Left ventricle myocardium inferior (tissue), 1 donor: Measurements from ENCODE around the gene MINDY4B. TPM values are rescaled to one million over a fixed set of nuclear protein-coding genes. Genes with fewer than 3 reads are reported as not detected.

Experiments
- DNase-seq: peaks from one replicate; pipeline ENCODE4 v3.0.0-alpha.2; 2020
- H3K27ac ChIP-seq: fragments of 200-600 bp; replicated peaks from 2 replicates; pipeline ENCODE4 v1.8.0; 2021
- H3K27me3 ChIP-seq: fragments of 200-600 bp; 2 replicates; pipeline ENCODE4 v1.8.0; 2021; ENCODE audit warnings: low read depth
- H3K36me3 ChIP-seq: fragments of 200-600 bp; 2 replicates; pipeline ENCODE4 v1.8.0; 2021
- H3K4me1 ChIP-seq: fragments of 200-600 bp; 2 replicates; pipeline ENCODE4 v1.8.0; 2021
- H3K4me3 ChIP-seq: fragments of 200-600 bp; 2 replicates; pipeline ENCODE4 v1.8.0; 2021; ENCODE audit warnings: mild to moderate bottlenecking, moderate library complexity
- H3K9me3 ChIP-seq: fragments of 200-600 bp; replicated peaks from 2 replicates; pipeline ENCODE4 v1.8.0; 2021
- CTCF ChIP-seq: fragments of 200-600 bp; IDR thresholded peaks from 2 replicates; pipeline ENCODE4 v1.8.0; 2021; ENCODE audit warnings: antibody characterized with exemption, mild to moderate bottlenecking, borderline replicate concordance
- intact Hi-C: fragments of 100-400 bp; cut with micrococcal nuclease; formaldehyde crosslinking; loops from one replicate; pipeline ENCODE4 v1.11.0; 2022
- total RNA-seq: library from RNA; stranded (reverse); fragmentation: NEBNext Ultra II Directional; extraction: Animal tissue kit (Norgen Biotek cat#: 25700); gene quantifications from one replicate; pipeline ENCODE4 v1.2.1, GENCODE V29; 2021
- donor health status: DM: no; HTN: yes; CAD: no; lungs with severe emphysema.

MINDY4B gene
- total RNA-seq, 1 donor from 2014 or later, result 0.22 TPM

GRCh38 chr3:150890831-150891230 lies 14.4 kb downstream of the MINDY4B start:
- H3K36me3 ChIP-seq, result no peaks in the 10 kb centered on the region
- intact Hi-C loops, result no loop called here
- DNase-seq, result no peak
- H3K4me1 ChIP-seq, result no peaks in the 10 kb centered on the region
- no peaks in the 10 kb centered on the region for H3K27me3 ChIP-seq
- no peak overlapping the region for H3K4me3 ChIP-seq
- TF ChIP-seq CTCF, result no peak
- H3K9me3 ChIP-seq, result peaks cover 13% of the 10 kb centered on the region
- no peak overlapping the region for H3K27ac ChIP-seq

GRCh38 chr3:150890295-150890694 lies 14.9 kb downstream of the MINDY4B start:
- no peak for DNase-seq

GRCh38 chr3:150889106-150889505 lies 16.1 kb downstream of the MINDY4B start:
- Histone ChIP-seq H3K27me3 (no peaks in the 10 kb centered on the region), H3K4me1 (peaks cover 11% of the 10 kb centered on the region), H3K27ac (no peak overlapping the region), H3K9me3 (peaks cover 13% of the 10 kb centered on the region), H3K36me3 (no peaks in the 10 kb centered on the region), H3K4me3 (no peak overlapping the region)
- no peak for DNase-seq
- TF ChIP-seq CTCF, result no peak
- intact Hi-C loops, result no loop called here

More at GRCh38 chr3:150890295-150890694, 14.9 kb downstream of the MINDY4B start:
- Histone ChIP-seq H3K9me3 (peaks cover 13% of the 10 kb centered on the region), H3K27me3 (no peaks in the 10 kb centered on the region), H3K27ac (no peak overlapping the region), H3K36me3 (no peaks in the 10 kb centered on the region), H3K4me1 (peaks cover 2% of the 10 kb centered on the region), H3K4me3 (no peak overlapping the region)
- intact Hi-C loops, result no loop called here
- TF ChIP-seq CTCF, result no peak

GRCh38 chr3:150887031-150887430 lies 18.2 kb downstream of the MINDY4B start:
- TF ChIP-seq CTCF, result no peak
- peaks cover 14% of the 10 kb centered on the region for H3K4me1 ChIP-seq
- intact Hi-C loops, result no loop called here
- no peaks in the 10 kb centered on the region for H3K36me3 ChIP-seq
- H3K27ac ChIP-seq, result no peak overlapping the region
- no peak for DNase-seq
- H3K4me3 ChIP-seq, result no peak overlapping the region
- peaks cover 13% of the 10 kb centered on the region for H3K9me3 ChIP-seq
- H3K27me3 ChIP-seq, result no peaks in the 10 kb centered on the region

GRCh38 chr3:150885535-150885934 lies 19.7 kb downstream of the MINDY4B start:
- Histone ChIP-seq H3K9me3 (peaks cover 13% of the 10 kb centered on the region), H3K27me3 (no peaks in the 10 kb centered on the region), H3K4me3 (no peak overlapping the region), H3K4me1 (peaks cover 14% of the 10 kb centered on the region), H3K27ac (no peak overlapping the region), H3K36me3 (no peaks in the 10 kb centered on the region)
- DNase-seq, result no peak
- intact Hi-C loops, result no loop called here
- TF ChIP-seq CTCF, result no peak
